HG03378 (cell line): ENCODE measurements around the gene FEN1.

Experiments used
- ATAC-seq: cut with Tn5 transposase; IDR thresholded peaks from one replicate; pipeline ENCODE4 v1.9.1; 2021; ENCODE audit warnings: mild to moderate bottlenecking, moderate library complexity; ENCODE audit not compliant: unreplicated experiment

The FEN1 gene

GRCh38 chr11:61815790-61816735 is 23.4 kb downstream of the FEN1 start:
- ATAC-seq: peak; percentile 29

- ATAC-seq: peak; percentile 48
Observed at GRCh38 chr11:61816736-61817455, 24.2 kb downstream of the FEN1 start, which contains the start of gene FADS1. TSS of gene FADS1 (minus strand) at chr11:61817003. CDS start at chr11:61816929, 74 bp downstream.

GRCh38 chr11:61817471-61818202 is 24.9 kb downstream of the FEN1 start:
- no peak for ATAC-seq

GRCh38 chr11:61820174-61820573 is 27.5 kb downstream of the FEN1 start:
- no peak for ATAC-seq

- ATAC-seq: peak; percentile 3
Observed at GRCh38 chr11:61826930-61827570, 34.3 kb downstream of the FEN1 start.

- ATAC-seq: peak; percentile 51
Observed at GRCh38 chr11:61827571-61828378, 35.1 kb downstream of the FEN1 start, which contains the start of gene FADS2. TSS of gene FADS2 (plus strand) at chr11:61828300. CDS start at chr11:61828391, 91 bp downstream.

GRCh38 chr11:61828379-61828628 is 35.6 kb downstream of the FEN1 start:
- no peak for ATAC-seq

GRCh38 chr11:61828629-61829407 is 36.1 kb downstream of the FEN1 start:
- ATAC-seq: no peak

- ATAC-seq: no peak
Observed at GRCh38 chr11:61829806-61830205, 37.1 kb downstream of the FEN1 start.

GRCh38 chr11:61830237-61831105 is 37.8 kb downstream of the FEN1 start:
- ATAC-seq: no peak

GRCh38 chr11:61832207-61832606 is 39.5 kb downstream of the FEN1 start:
- no peak for ATAC-seq

GRCh38 chr11:61832754-61833153 is 40.0 kb downstream of the FEN1 start:
- ATAC-seq: no peak

GRCh38 chr11:61833471-61833870 is 40.8 kb downstream of the FEN1 start:
- no peak for ATAC-seq

GRCh38 chr11:61833926-61834277 is 41.2 kb downstream of the FEN1 start:
- no peak for ATAC-seq

GRCh38 chr11:61834278-61835048 is 41.8 kb downstream of the FEN1 start:
- peak; percentile 85 for ATAC-seq

GRCh38 chr11:61836193-61836592 is 43.5 kb downstream of the FEN1 start:
- ATAC-seq: no peak

- ATAC-seq: no peak
Observed at GRCh38 chr11:61837411-61838005, 44.8 kb downstream of the FEN1 start.
